ENCODE measurements around the gene ZNF618.

GRCh38 chr9:113999256-114000062 is 123.3 kb downstream of the ZNF618 start:
- no peak for TF ChIP-seq POLR2A (IDR thresholded peaks at IDR 0.05)
- TF ChIP-seq CTCF (IDR thresholded peaks at IDR 0.05), result no peak

All from vagina (tissue), 2 donors.